Adrenal gland (tissue), 5 donors: Measurements from ENCODE around the gene ZNF138.

Experiments
- POLR2A ChIP-seq, 2 donors: fragments of 450-650 bp; IDR thresholded peaks; one replicate each; pipeline ENCODE4 v1.6.1; 2017; ENCODE audit warnings: antibody characterized with exemption in 2 of 2, mild to moderate bottlenecking in 2 of 2, moderate library complexity in 1 of 2
- TF ChIP-seq, protein P1 (sequence below), 6 experiments: fragments of 450-650 bp in 4 of 6; fragments of 200-600 bp in 2 of 6; sonication (generic) in 1 of 6; IDR thresholded peaks; 1 replicate in 5 of 6; 2 replicates in 1 of 6; pipeline versions ENCODE4 v1.5.1 to v1.8.0; 2016 to 2021; ENCODE audit warnings: antibody characterized with exemption in 6 of 6, mild to moderate bottlenecking in 2 of 6, moderate library complexity in 1 of 6
- donor health status: DM: no; HTN: no; CAD: no.

DNA sequence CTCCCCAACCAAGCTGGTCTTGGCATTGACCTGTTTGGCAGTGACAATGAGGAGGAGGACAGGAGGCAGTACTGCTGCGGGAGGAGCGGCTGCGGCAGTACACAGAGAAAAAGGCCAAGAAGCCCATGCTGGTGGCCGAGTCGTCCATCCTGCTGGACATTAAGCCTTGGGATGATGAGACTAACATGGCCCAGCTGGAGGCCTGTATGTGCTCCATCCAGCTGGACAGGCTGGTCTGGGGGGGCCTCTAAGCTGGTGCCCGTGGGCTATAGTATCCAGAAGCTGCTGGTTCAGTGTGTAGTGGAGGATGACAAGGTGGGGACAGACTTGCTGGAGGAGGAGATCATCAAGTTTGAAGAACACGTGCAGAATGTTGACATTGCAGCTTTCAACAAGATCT, 69.7 kb downstream of the ZNF138 start:
- TF ChIP-seq, protein P1, sequence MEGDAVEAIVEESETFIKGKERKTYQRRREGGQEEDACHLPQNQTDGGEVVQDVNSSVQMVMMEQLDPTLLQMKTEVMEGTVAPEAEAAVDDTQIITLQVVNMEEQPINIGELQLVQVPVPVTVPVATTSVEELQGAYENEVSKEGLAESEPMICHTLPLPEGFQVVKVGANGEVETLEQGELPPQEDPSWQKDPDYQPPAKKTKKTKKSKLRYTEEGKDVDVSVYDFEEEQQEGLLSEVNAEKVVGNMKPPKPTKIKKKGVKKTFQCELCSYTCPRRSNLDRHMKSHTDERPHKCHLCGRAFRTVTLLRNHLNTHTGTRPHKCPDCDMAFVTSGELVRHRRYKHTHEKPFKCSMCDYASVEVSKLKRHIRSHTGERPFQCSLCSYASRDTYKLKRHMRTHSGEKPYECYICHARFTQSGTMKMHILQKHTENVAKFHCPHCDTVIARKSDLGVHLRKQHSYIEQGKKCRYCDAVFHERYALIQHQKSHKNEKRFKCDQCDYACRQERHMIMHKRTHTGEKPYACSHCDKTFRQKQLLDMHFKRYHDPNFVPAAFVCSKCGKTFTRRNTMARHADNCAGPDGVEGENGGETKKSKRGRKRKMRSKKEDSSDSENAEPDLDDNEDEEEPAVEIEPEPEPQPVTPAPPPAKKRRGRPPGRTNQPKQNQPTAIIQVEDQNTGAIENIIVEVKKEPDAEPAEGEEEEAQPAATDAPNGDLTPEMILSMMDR (IDR thresholded peaks at IDR 0.05), result no peak
- TF ChIP-seq POLR2A (IDR thresholded peaks at IDR 0.05), result no peak
